ENCODE results near the gene ATP13A3. TPM values are rescaled to one million over a fixed set of nuclear protein-coding genes. Genes with fewer than 3 reads are reported as not detected.
A peak's percentile ranks its signal among the peaks of the same experiment; 100 is the strongest.

ATP13A3 gene
- total and polyA plus RNA-seq, 9 of the 15 experiments (the other 6 are each of a cell fraction or from before 2014, with no cell fraction given), result 16.6 to 135 (median 86.6) TPM

GRCh38 chr3:194481103-194481502 lies 5.7 kb downstream of the ATP13A3 start (continued):
- TF ChIP-seq SRF (CRISPR knock-in tag; IDR thresholded peaks at IDR 0.05) (no peak), MEF2D (tag; conservative IDR thresholded peaks at IDR 0.05; ENCODE audit: low read depth) (0 out of 2 replicates have a peak, but pooled peaks have one; percentile 31), RNF2 (IDR thresholded peaks at IDR 0.05) (no peak), DPF2 (IDR thresholded peaks at IDR 0.05) (0 out of 2 replicates have a peak, but pooled peaks have one; percentile 24), CEBPG (CRISPR knock-in tag; IDR thresholded peaks at IDR 0.05) (no peak), CEBPG (tag; conservative IDR thresholded peaks at IDR 0.05 in 1 of 2, IDR thresholded peaks at IDR 0.05 in 1 of 2) (peak in 1 of 2 experiments; percentile 39; a peak in 1 of 4 replicates), TCF3 (CRISPR knock-in tag; IDR thresholded peaks at IDR 0.05) (no peak), HES1 (IDR thresholded peaks at IDR 0.05; ENCODE audit: low read depth) (no peak), HNRNPUL1 (IDR thresholded peaks at IDR 0.05; ENCODE audit: low read length) (no peak)

DNA sequence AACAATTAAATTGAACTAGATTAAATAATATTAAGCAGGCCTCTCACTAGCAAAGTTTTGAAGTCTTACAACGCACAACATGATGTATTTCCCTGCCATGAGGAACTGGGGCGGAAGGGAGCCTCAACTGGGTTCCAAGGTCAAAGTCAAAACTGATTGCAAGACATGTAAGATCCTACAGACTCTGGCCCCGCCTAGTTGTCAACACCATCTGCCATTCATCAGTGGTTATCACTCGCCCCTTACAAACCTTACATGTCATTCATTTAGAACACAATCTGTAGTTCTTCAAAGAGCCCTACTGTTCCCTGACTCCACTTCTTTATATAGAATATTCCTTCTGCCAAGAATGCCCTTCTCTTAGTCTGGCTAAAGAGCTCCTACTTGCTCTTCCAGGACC lies 10.0 kb downstream of the ATP13A3 start:
- intact Hi-C loops (cut with micrococcal nuclease), result no loop called here
- FAIRE-seq, result peak; percentile 82
- Histone ChIP-seq H3K36me3 (ENCODE audit: control insufficient read depth, insufficient read depth, low read length) (peaks cover 43% of the 10 kb centered on the region; the same call in 2 of the 3 replicates), H3K4me1 (replicated peaks in 1 of 2; ENCODE audit: control insufficient read depth in 2 of 2, insufficient read depth in 2 of 2, low read length in 2 of 2) (peaks cover 0 to 31% of the 10 kb centered on the region in 2 experiments; a peak in 4 of 5 replicates), H3K4me3 (no peak overlapping the region), H4K20me1 (replicated peaks; ENCODE audit: control insufficient read depth, insufficient read depth, low read length) (peaks cover 34% of the 10 kb centered on the region; the same call in 1 of the 2 replicates), H2AFZ (ENCODE audit: low read depth, low read length) (no peak overlapping the region), H3K79me2 (ENCODE audit: control insufficient read depth, insufficient read depth, low read length) (peaks cover 98% of the 10 kb centered on the region), H3K27me3 (ENCODE audit: control insufficient read depth in 2 of 2, insufficient read depth in 2 of 2, low read length in 2 of 2) (no peaks in the 10 kb centered on the region), H3K27ac (ENCODE audit: extremely low read depth, low read depth, low read length) (no peak overlapping the region; the same call in 2 of the 3 replicates), H3K9me1 (ENCODE audit: control insufficient read depth, insufficient read depth, low read length) (no peaks in the 10 kb centered on the region), H3K4me2 (ENCODE audit: insufficient read depth, low read length) (peak overlapping the region; percentile 27; the same call in 1 of the 2 replicates), H3K9ac (ENCODE audit: insufficient read depth in 1 of 2, low read depth in 2 of 2, low read length in 2 of 2) (no peak overlapping the region), H3K9me3 (replicated peaks; ENCODE audit: control insufficient read depth, insufficient read depth, low read depth, low read length) (no peaks in the 10 kb centered on the region)
- ChIA-PET POLR2A (interaction anchor here (0.7 kb wide), 2 partner anchors 9 to 181 kb away, joined by 3 read pairs; no protein-coding TSS in a partner anchor), CTCF (ENCODE audit: low intra/inter-chr PET ratio) (interaction anchor here (0.7 kb wide), 1 partner anchor 97 kb away, joined by 3 read pairs; no protein-coding TSS in a partner anchor)
- peak; percentile 29 to 87 (median 58) for DNase-seq (ENCODE audit: extremely low read depth in 1 of 4, low spot score in 3 of 4)
- WGBS (ENCODE audit: insufficient coverage, low coverage, missing lambda C conversion rate), result 4% methylated on average over 4 of the region's 4 CpGs
- peak; percentile 88 for ATAC-seq
- BruUV-seq (replicated peaks), result no TSS peak
- in situ Hi-C loops (cut with MboI), result no loop called here
- TF ChIP-seq NRF1 (conservative IDR thresholded peaks at IDR 0.05 in 1 of 2, IDR thresholded peaks at IDR 0.05 in 1 of 2) (no peak), ZNF197 (CRISPR knock-in tag; IDR thresholded peaks at IDR 0.05; ENCODE audit: low read depth) (no peak), BHLHE40 (IDR thresholded peaks at IDR 0.05; ENCODE audit: low read length) (no peak), SIN3B (IDR thresholded peaks at IDR 0.05; ENCODE audit: low read depth) (no peak), NFATC3 (IDR thresholded peaks at IDR 0.05) (no peak), CEBPG (CRISPR knock-in tag; IDR thresholded peaks at IDR 0.05) (peak; percentile 61; the same call in 1 of the 2 replicates), CEBPG (tag; conservative IDR thresholded peaks at IDR 0.05 in 1 of 2, IDR thresholded peaks at IDR 0.05 in 1 of 2) (no peak), GABPB2 (CRISPR knock-in tag; conservative IDR thresholded peaks at IDR 0.05) (no peak), CREM (IDR thresholded peaks at IDR 0.05; ENCODE audit: low read depth) (peak; percentile 40; the same call in 1 of the 2 replicates), BDP1 (IDR thresholded peaks at IDR 0.05; ENCODE audit: insufficient read depth, insufficient read length) (no peak), PBX2 (CRISPR knock-in tag; IDR thresholded peaks at IDR 0.05; ENCODE audit: low read depth) (peak; percentile 84), PBX2 (tag; conservative IDR thresholded peaks at IDR 0.05; ENCODE audit: low read depth) (peak; percentile 99), L3MBTL2 (IDR thresholded peaks at IDR 0.05) (peak; percentile 55; the same call in 1 of the 2 replicates), NCOA1 (IDR thresholded peaks at IDR 0.05; ENCODE audit: low read depth) (no peak), DPF2 (IDR thresholded peaks at IDR 0.05) (peak; percentile 50; the same call in 1 of the 2 replicates)
